Breast epithelium (tissue), 3 donors: ENCODE measurements around the gene CDH23.

Experiments
- POLR2A ChIP-seq: fragments of 450-650 bp; IDR thresholded peaks from one replicate; pipeline ENCODE4 v1.6.1; 2016; ENCODE audit warnings: antibody characterized with exemption, mild to moderate bottlenecking, moderate library complexity
- TF ChIP-seq, protein P1 (sequence below), 3 donors: fragments of 450-650 bp; IDR thresholded peaks; one replicate each; pipeline ENCODE4 v1.5.1; 2016 to 2017; ENCODE audit warnings: antibody characterized with exemption in 3 of 3, mild to moderate bottlenecking in 3 of 3, moderate library complexity in 3 of 3

DNA sequence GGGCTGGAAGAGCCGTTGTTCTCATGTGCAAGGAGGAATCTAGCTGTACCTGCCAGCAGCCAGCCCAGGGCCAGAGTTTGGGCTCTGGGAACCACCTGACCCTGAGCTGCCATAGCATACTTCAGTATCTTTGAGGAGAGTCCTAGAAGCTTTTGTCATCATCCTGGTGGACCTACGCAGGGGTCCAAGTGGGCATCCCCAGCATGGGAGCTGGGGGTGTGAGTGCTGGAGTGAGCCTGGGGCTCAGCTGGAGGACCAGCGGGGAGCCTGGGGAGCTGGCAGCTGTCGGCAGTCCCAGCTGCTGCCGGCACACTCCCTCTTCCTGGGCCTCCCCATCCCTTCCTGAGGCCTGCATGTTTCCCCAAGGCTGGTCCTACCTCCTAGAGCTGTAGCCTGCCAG lies 290.4 kb downstream of the CDH23 start:
- TF ChIP-seq, protein P1, sequence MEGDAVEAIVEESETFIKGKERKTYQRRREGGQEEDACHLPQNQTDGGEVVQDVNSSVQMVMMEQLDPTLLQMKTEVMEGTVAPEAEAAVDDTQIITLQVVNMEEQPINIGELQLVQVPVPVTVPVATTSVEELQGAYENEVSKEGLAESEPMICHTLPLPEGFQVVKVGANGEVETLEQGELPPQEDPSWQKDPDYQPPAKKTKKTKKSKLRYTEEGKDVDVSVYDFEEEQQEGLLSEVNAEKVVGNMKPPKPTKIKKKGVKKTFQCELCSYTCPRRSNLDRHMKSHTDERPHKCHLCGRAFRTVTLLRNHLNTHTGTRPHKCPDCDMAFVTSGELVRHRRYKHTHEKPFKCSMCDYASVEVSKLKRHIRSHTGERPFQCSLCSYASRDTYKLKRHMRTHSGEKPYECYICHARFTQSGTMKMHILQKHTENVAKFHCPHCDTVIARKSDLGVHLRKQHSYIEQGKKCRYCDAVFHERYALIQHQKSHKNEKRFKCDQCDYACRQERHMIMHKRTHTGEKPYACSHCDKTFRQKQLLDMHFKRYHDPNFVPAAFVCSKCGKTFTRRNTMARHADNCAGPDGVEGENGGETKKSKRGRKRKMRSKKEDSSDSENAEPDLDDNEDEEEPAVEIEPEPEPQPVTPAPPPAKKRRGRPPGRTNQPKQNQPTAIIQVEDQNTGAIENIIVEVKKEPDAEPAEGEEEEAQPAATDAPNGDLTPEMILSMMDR (IDR thresholded peaks at IDR 0.05): no peak
- TF ChIP-seq POLR2A: no peak
